Glomerular endothelial cell (primary cell): ENCODE results near the gene GNG13. TPM values are rescaled to one million over a fixed set of nuclear protein-coding genes. Genes with fewer than 3 reads are reported as not detected.

Experiments used
- DNase-seq: peaks from one replicate; pipeline ENCODE4 v3.0.0-alpha.2; 2011; ENCODE audit warnings: low read depth, low spot score; ENCODE audit errors: extremely low read depth
- total RNA-seq: library from RNA; depleted of rRNA; stranded (reverse); fragments of >200 nt; gene quantifications from 2 replicates; pipeline ENCODE4 v1.2.3, GENCODE V29; 2015

GNG13 gene
- total RNA-seq, 1 donor from 2014 or later = not detected

- DNase-seq = no peak
These were observed 4.8 kb downstream of the GNG13 start for GRCh38 chr16:795580-796229.

- DNase-seq = no peak
These were observed 5.6 kb downstream of the GNG13 start for GRCh38 chr16:794853-795466.

- no peak for DNase-seq
These were observed 6.3 kb downstream of the GNG13 start for GRCh38 chr16:794091-794822.

- no peak for DNase-seq
These were observed 7.1 kb downstream of the GNG13 start for GRCh38 chr16:793414-793813.

GRCh38 chr16:792221-792995 lies 8.1 kb downstream of the GNG13 start:
- no peak for DNase-seq

- no peak for DNase-seq
These were observed 9.4 kb downstream of the GNG13 start for GRCh38 chr16:791131-791530.

GRCh38 chr16:790086-790485 lies 10.4 kb downstream of the GNG13 start:
- no peak for DNase-seq

- DNase-seq = no peak
These were observed 11.2 kb downstream of the GNG13 start for GRCh38 chr16:789191-789850.

GRCh38 chr16:788399-789126 lies 12.0 kb downstream of the GNG13 start, which contains the start of gene CHTF18:
TSS of gene CHTF18 (plus strand) at chr16:788620. CDS start at chr16:788685, 65 bp downstream.
- no peak for DNase-seq

GRCh38 chr16:787978-788398 lies 12.5 kb downstream of the GNG13 start, which contains the start of gene RPUSD1:
TSS of gene RPUSD1 (minus strand) at chr16:788381. CDS start at chr16:787737, 644 bp downstream.
- DNase-seq = no peak

- no peak for DNase-seq
These were observed 13.1 kb downstream of the GNG13 start for GRCh38 chr16:787321-787966.

- DNase-seq = no peak
These were observed 14.7 kb downstream of the GNG13 start for GRCh38 chr16:785563-786535.

GRCh38 chr16:784431-784830 lies 16.1 kb downstream of the GNG13 start:
- DNase-seq = no peak

GRCh38 chr16:783404-784161 lies 17.0 kb downstream of the GNG13 start:
- no peak for DNase-seq

- DNase-seq = no peak
These were observed 17.6 kb downstream of the GNG13 start for GRCh38 chr16:782766-783403.

- no peak for DNase-seq
These were observed 18.3 kb downstream of the GNG13 start for GRCh38 chr16:782258-782657.
